Ovary (tissue), 9 donors: ENCODE measurements around the gene RBM42. TPM values are rescaled to one million over a fixed set of nuclear protein-coding genes. Genes with fewer than 3 reads are reported as not detected.
"Not testable (repeated sequence)": the region's sequence is repeated elsewhere in the genome, so short reads cannot be mapped to it uniquely, and the experiment has no call there.

Experiments
- DNase-seq, 5 donors: peaks; one replicate each; pipeline ENCODE4 v3.0.0-alpha.2; 2019 to 2020
- H3K27ac ChIP-seq, 2 donors: fragments of 200-600 bp; one replicate each; pipeline versions ENCODE4 v1.5.1 to v1.8.0; 2019 to 2022
- H3K27me3 ChIP-seq: fragments of 200-600 bp; one replicate; pipeline ENCODE4 v1.8.0; 2022
- H3K36me3 ChIP-seq: fragments of 200-600 bp; sonication (generic); one replicate; pipeline ENCODE4 v1.5.1; 2019
- H3K4me1 ChIP-seq: one replicate; pipeline ENCODE4 v1.8.1; 2013; ENCODE audit warnings: mild to moderate bottlenecking, moderate library complexity; ENCODE audit not compliant: insufficient read depth
- H3K4me3 ChIP-seq: fragments of 200-600 bp; sonication (generic); one replicate; pipeline ENCODE4 v1.5.1; 2017
- H3K9me3 ChIP-seq, 2 donors: fragments of 200-600 bp in 1 of 2; sonication (generic) in 1 of 2; one replicate each; pipeline versions ENCODE4 v1.5.1 to v1.8.1; 2013 to 2019; ENCODE audit warnings: mild to moderate bottlenecking in 1 of 2, moderate library complexity in 1 of 2
- EP300 ChIP-seq: sonication (generic); formaldehyde crosslinking; IDR thresholded peaks from one replicate; pipeline ENCODE4 v1.6.1; 2017; ENCODE audit warnings: antibody characterized with exemption
- POLR2A ChIP-seq: fragments of 450-650 bp; IDR thresholded peaks from one replicate; pipeline ENCODE4 v1.6.1; 2017; ENCODE audit warnings: antibody characterized with exemption, mild to moderate bottlenecking, moderate library complexity
- WGBS, 3 donors: extraction: QIAGEN DNeasy Blood & Tissue Kit in 1 of 3; methylation state at CpG; one replicate each; pipeline versions ENCODE4 v1.1.5 to v1.1.7; 2013 to 2017; 5-methylcytosine and 5-hydroxymethylcytosine counted together
- intact Hi-C, 4 donors: fragments of 100-400 bp; cut with DNase I; formaldehyde crosslinking; loops; one replicate each; pipeline versions ENCODE4 v1.11.0 to v1.15.1; 2022 to 2023
- polyA plus RNA-seq, 2 donors: library from polyadenylated mRNA; stranded (reverse); fragments of 200-250 nt in 1 of 2; fragments of 350-450 nt in 1 of 2; fragmentation: Illumina TruSeq in 1 of 2; extraction: RNeasy Lipid Tissue Mini Kit (QIAGEN cat#74804) in 1 of 2; gene quantifications; one replicate each; pipeline ENCODE4 v1.2.3, GENCODE V29; 2013 to 2014
- total RNA-seq, 7 donors: library from RNA; depleted of rRNA in 2 of 7; stranded (reverse); fragments of >200 nt in 2 of 7; fragmentation: NEBNext Ultra II Directional in 3 of 7; extraction: Animal tissue kit (Norgen Biotek cat#: 25700) in 3 of 7; gene quantifications; one replicate each; pipeline versions ENCODE4 v1.1.0 to v1.2.4, GENCODE V29; 2016 to 2023
- TF ChIP-seq, protein P1 (sequence below), 3 donors: fragments of 450-650 bp in 2 of 3; fragments of 200-600 bp in 1 of 3; IDR thresholded peaks; one replicate each; pipeline versions ENCODE4 v1.5.1 to v1.8.0; 2016 to 2022; ENCODE audit warnings: antibody characterized with exemption in 3 of 3, mild to moderate bottlenecking in 1 of 3
- donor health status: DM: no; HTN: no; CAD: no; lungs with moderate emphysema.
- donor health status: DM: no; HTN: no; CAD: no.
- donor health status: Bipolar disorder and iron deficiency.
- donor health status: DM: yes; HTN: yes; CAD: no.
- donor health status: DM: no; HTN: no; CAD: no.
- donor health status: DM: yes; HTN: yes; CAD: no.

Gene RBM42
- total and polyA plus RNA-seq, 9 donors = 6.1 to 90.4 (median 75.3) TPM

DNA sequence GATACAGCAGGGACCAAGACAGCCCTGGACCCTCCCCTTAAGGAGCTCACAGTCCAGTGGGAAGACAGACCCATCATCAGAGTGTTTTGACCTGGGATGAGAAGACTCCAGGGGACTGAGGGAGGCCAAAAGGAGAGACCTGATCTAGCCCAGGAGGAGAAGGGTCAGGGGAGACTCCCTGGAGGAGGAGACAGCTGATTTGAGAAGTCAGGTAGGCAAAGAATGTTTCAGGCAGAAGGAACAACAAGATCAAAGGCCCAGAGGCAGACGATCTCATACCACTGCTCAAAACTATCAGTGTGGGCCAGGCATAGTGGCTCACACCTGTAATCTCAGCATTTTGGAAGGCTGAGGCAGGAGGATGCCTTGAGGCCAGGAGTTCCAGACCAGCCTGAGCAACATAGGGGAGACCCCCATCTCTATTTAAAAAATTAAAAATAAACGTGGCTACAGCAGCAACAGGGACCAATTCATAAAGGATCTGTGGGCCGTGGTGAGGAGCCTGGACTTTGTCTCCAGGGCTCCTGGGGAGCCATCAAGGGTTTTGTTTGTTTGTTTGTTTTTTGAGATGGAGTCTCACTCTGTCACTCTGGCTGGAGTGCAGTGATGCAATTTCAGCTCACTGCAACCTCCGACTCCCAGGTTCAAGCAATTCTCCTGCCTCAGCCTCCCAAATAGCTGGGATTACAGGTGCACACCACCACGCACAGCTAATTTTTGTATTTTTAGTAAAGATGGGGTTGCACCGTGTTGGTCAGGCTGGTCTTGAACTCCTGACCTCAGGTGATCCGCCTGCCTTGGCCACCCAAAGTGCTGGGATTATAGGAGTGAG, 17.1 kb downstream of the RBM42 start:
- H3K9me3 ChIP-seq = no peaks in the 10 kb centered on the region
- H3K4me1 ChIP-seq = peaks cover 10% of the 10 kb centered on the region
- 69 to 76% (median 74%) methylated on average over 7 of the region's 7 CpGs for WGBS, 3 donors
- H3K27me3 ChIP-seq = no peaks in the 10 kb centered on the region
- H3K36me3 ChIP-seq = no peaks in the 10 kb centered on the region
- H3K4me3 ChIP-seq = no peak overlapping the region
- no peak for TF ChIP-seq POLR2A
- no peak for TF ChIP-seq EP300
- TF ChIP-seq, protein P1, sequence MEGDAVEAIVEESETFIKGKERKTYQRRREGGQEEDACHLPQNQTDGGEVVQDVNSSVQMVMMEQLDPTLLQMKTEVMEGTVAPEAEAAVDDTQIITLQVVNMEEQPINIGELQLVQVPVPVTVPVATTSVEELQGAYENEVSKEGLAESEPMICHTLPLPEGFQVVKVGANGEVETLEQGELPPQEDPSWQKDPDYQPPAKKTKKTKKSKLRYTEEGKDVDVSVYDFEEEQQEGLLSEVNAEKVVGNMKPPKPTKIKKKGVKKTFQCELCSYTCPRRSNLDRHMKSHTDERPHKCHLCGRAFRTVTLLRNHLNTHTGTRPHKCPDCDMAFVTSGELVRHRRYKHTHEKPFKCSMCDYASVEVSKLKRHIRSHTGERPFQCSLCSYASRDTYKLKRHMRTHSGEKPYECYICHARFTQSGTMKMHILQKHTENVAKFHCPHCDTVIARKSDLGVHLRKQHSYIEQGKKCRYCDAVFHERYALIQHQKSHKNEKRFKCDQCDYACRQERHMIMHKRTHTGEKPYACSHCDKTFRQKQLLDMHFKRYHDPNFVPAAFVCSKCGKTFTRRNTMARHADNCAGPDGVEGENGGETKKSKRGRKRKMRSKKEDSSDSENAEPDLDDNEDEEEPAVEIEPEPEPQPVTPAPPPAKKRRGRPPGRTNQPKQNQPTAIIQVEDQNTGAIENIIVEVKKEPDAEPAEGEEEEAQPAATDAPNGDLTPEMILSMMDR (IDR thresholded peaks at IDR 0.05) = no peak
- no peak for DNase-seq
- intact Hi-C loops = no loop called here
- peak overlapping the region in 1 of 2 donors; percentile 81 for H3K27ac ChIP-seq

DNA sequence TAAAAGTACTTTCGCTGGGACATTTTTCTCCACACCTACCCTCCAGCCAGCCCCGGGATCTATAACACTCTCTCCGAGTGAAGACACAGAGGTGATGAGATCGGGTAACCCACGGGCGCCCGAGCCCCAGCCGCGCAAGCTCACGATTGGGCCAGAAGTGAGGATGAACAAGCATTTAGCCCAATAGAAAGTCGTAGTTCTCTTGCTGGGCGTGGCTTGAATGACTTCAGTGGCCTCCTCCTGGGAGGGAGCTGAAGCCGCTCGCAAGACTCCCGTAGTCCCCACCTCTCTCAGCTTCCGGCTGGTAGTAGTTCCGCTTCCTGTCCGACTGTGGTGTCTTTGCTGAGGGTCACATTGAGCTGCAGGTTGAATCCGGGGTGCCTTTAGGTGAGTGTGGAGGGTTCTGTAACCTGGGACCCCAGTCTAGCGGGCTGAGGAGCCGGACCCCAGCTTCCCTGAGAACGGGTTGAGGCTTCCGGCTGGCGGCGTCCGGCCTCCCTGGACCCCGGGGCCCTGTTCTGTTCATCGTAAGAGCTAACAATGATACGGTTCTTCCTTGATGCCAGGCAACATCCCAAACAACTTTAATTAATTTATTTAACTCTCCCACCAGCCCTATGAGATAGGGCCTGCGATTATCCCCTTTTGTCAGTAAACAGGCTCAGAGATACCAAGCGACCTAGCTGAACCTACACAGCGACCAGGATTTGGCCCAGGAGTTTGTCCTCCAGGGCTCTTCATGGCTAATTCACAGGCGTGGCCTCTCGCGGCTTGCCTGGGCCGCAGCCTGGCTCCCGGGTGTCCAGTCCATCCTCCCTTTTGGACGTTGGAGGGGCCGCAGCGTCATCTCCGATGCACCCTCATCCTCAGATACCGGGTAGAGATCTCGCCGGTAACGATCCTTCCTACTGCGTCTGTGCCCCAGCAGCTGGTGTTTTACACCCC, 19.5 kb downstream of the RBM42 start, which contains the start of gene COX6B1:
Gene COX6B1 (plus strand): TSS at position 307 of the 945 bp plus-strand sequence. CDS start 2,921 bp downstream, outside the sequence.
- Histone ChIP-seq H3K27me3 (no peaks in the 10 kb centered on the region), H3K4me3 (peak within 1 kb of the TSS; percentile 68), H3K9me3 (no peaks in the 10 kb centered on the region), H3K36me3 (no peaks in the 10 kb centered on the region), H3K4me1 (peaks cover 10% of the 10 kb centered on the region), H3K27ac (peak within 1 kb of the TSS in 1 of 2 donors; percentile 25)
- WGBS, 3 donors = 0 to 1% (median 1%) methylated on average over 46 of the region's 46 CpGs
- intact Hi-C loops = no loop called here
- TF ChIP-seq POLR2A (peak; percentile 53), EP300 (no peak)
- TF ChIP-seq, protein P1 (IDR thresholded peaks at IDR 0.05) = no peak
- peak; percentile 86 to 94 (median 89) for DNase-seq

DNA sequence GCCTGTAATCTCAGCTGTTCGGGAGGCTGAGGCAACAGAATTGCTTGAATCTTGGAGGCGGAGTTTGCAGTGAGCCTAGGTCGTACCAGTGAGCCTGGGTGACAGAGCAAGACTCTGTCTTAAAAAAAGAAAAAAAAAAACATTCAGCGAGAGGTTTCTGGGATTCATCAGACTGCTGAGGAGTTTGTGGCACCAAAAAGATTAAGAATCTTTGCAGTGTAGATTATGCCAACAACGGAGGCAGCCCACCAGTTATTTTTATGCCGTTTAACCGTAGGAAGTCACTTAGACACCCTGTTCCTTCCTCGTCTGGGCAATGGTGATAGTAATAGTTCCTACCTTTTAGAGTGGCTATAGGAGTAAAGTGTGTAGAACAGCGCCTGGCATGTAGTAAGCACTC, 21.7 kb downstream of the RBM42 start:
- no peaks in the 10 kb centered on the region for H3K27me3 ChIP-seq
- H3K4me1 ChIP-seq = peaks cover 5% of the 10 kb centered on the region
- H3K4me3 ChIP-seq = no peak overlapping the region
- no peaks in the 10 kb centered on the region for H3K36me3 ChIP-seq
- TF ChIP-seq, protein P1 (IDR thresholded peaks at IDR 0.05) = no peak
- no peak for TF ChIP-seq EP300
- no peak for TF ChIP-seq POLR2A
- no peak for DNase-seq
- 81 to 87% (median 85%) methylated on average over 9 of the region's 9 CpGs for WGBS, 3 donors
- intact Hi-C loops = no loop called here
- H3K27ac ChIP-seq = no peak overlapping the region
- H3K9me3 ChIP-seq = no peaks in the 10 kb centered on the region

DNA sequence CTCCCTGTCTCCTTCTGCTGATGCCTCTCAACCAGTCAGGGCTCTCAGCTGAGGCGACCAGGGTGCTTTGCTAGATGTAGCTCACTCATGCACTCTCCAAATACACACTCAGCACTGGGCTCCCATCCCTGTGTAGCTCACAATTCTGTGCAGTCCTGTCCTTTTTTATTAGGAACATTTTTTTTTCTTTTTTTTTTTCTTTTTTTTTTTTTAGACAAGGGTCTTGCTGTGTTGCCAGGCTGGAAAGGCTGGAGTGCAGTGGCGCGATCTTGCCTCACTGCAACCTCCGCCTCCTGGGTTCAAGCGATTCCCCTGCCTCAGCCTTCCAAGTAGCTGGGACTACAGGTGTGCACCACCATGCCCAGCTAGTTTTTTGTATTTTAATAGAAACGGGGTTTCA, 26.0 kb downstream of the RBM42 start:
- DNase-seq, H3K27me3 ChIP-seq, H3K27ac ChIP-seq, H3K4me1 ChIP-seq, intact Hi-C loops, H3K36me3 ChIP-seq, H3K9me3 ChIP-seq, H3K4me3 ChIP-seq: not testable (repeated sequence)
- 93 to 96% (median 96%) methylated on average over 6 of the region's 6 CpGs for WGBS, 3 donors
